ENCODE data around the gene RNU11. TPM values are rescaled to one million over a fixed set of nuclear protein-coding genes. Genes with fewer than 3 reads are reported as not detected.

RNU11 gene
- total and polyA plus RNA-seq, 2 experiments from 2014 or later = not detected

- in situ Hi-C loops (cut with MboI) = no loop called here
- Histone ChIP-seq H3F3A (ENCODE audit: insufficient read depth) (no peaks in the 10 kb centered on the region), H3K4me1 (ENCODE audit: insufficient read depth) (no peaks in the 10 kb centered on the region), H3K9ac (no peak overlapping the region), H3K36me3 (ENCODE audit: low read depth) (no peaks in the 10 kb centered on the region), H3K9me2 (ENCODE audit: insufficient read depth) (no peaks in the 10 kb centered on the region), H3K27ac (no peak overlapping the region), H3K4me3 (no peak overlapping the region), H2AFZ (no peak overlapping the region), H3K27me3 (replicated peaks; ENCODE audit: insufficient read depth) (no peaks in the 10 kb centered on the region), H3K9me3 (ENCODE audit: low read depth) (no peaks in the 10 kb centered on the region), H3K4me2 (ENCODE audit: unreplicated experiment) (no peak overlapping the region), H4K20me1 (ENCODE audit: insufficient read depth) (no peaks in the 10 kb centered on the region), H3K79me2 (ENCODE audit: insufficient read depth) (no peaks in the 10 kb centered on the region)
- no peak for TF ChIP-seq EZH2 (IDR thresholded peaks at IDR 0.05; ENCODE audit: insufficient read depth, poor library complexity, severe bottlenecking)
- TF ChIP-seq EZH2phosphoT487 (IDR thresholded peaks at IDR 0.05; ENCODE audit: insufficient read depth, low read depth) = no peak
- 83 to 86% methylated on average over 6 of the region's 6 CpGs for WGBS, 2 experiments (ENCODE audit: low coverage in 1 of 2, low lambda C conversion rate in 2 of 2, missing lambda C conversion rate in 2 of 2)
- no peak for DNase-seq
These were observed 7.9 kb downstream of the RNU11 start for GRCh38 chr1:28656335-28656734.

DNA sequence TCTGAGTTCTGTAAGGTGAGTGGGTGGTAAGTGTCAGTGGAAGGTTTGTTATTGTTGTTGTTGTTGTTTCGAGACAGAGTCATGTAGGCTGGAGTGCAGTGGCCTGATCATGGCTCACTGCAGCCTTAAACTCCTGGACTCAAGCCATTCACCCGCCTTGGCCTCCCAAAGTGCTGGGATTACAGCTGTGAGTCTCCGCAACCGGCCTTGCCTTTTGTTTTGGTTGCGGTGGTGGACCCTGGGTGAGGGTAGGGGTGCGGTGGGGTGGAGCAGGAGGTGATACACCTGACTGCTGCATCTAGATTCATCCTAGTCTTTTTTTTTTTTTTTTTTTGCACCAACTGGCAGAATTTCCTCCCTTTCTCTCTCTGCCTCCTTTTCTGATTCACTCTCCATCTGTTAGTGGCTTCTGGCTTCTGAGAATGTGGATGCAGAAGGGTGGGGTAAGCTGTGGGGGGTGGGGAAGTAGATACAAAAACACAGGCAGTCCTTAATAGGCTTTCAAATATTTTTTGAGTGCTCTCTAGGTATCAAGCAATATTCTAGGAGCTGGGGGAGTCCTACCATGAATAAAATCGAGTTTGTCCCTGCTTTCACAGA, 15.6 kb downstream of the RNU11 start:
- in situ Hi-C loops (cut with MboI) = no loop called here

GRCh38 chr1:28666806-28667205, 18.4 kb downstream of the RNU11 start:
- Histone ChIP-seq H3K4me1 (ENCODE audit: insufficient read depth) (peaks cover 7% of the 10 kb centered on the region), H3K27me3 (replicated peaks; ENCODE audit: insufficient read depth) (no peaks in the 10 kb centered on the region), H3K4me2 (ENCODE audit: unreplicated experiment) (no peak overlapping the region), H2AFZ (no peak overlapping the region), H4K20me1 (ENCODE audit: insufficient read depth) (no peaks in the 10 kb centered on the region), H3K4me3 (no peak overlapping the region), H3K79me2 (ENCODE audit: insufficient read depth) (peaks cover 32% of the 10 kb centered on the region), H3K27ac (no peak overlapping the region), H3K36me3 (ENCODE audit: low read depth) (no peaks in the 10 kb centered on the region), H3K9ac (no peak overlapping the region), H3K9me2 (ENCODE audit: insufficient read depth) (no peaks in the 10 kb centered on the region), H3K9me3 (ENCODE audit: low read depth) (no peaks in the 10 kb centered on the region), H3F3A (ENCODE audit: insufficient read depth) (no peaks in the 10 kb centered on the region; the same call in 1 of the 2 replicates)
- 94 to 99% methylated on average over 9 to 12 of the region's 12 CpGs for WGBS, 2 experiments (ENCODE audit: low coverage in 1 of 2, low lambda C conversion rate in 2 of 2, missing lambda C conversion rate in 2 of 2)
- TF ChIP-seq EZH2phosphoT487 (IDR thresholded peaks at IDR 0.05; ENCODE audit: insufficient read depth, low read depth) (no peak), EZH2 (IDR thresholded peaks at IDR 0.05; ENCODE audit: insufficient read depth, poor library complexity, severe bottlenecking) (no peak)
- in situ Hi-C loops (cut with MboI) = no loop called here
- DNase-seq = no peak

More for the DNA sequence above, 15.6 kb downstream of the RNU11 start:
- Histone ChIP-seq H3K9me2 (ENCODE audit: insufficient read depth) (no peaks in the 10 kb centered on the region), H3K27me3 (replicated peaks; ENCODE audit: insufficient read depth) (no peaks in the 10 kb centered on the region), H3K4me2 (ENCODE audit: unreplicated experiment) (no peak overlapping the region), H3K36me3 (ENCODE audit: low read depth) (no peaks in the 10 kb centered on the region), H3K4me3 (no peak overlapping the region), H3K9me3 (ENCODE audit: low read depth) (no peaks in the 10 kb centered on the region), H3F3A (ENCODE audit: insufficient read depth) (no peaks in the 10 kb centered on the region), H3K79me2 (ENCODE audit: insufficient read depth) (peaks cover 5% of the 10 kb centered on the region; the same call in 1 of the 2 replicates), H3K27ac (no peak overlapping the region), H3K4me1 (ENCODE audit: insufficient read depth) (peaks cover 7% of the 10 kb centered on the region), H4K20me1 (ENCODE audit: insufficient read depth) (no peaks in the 10 kb centered on the region), H2AFZ (no peak overlapping the region), H3K9ac (no peak overlapping the region)
- DNase-seq = no peak
- TF ChIP-seq EZH2phosphoT487 (IDR thresholded peaks at IDR 0.05; ENCODE audit: insufficient read depth, low read depth) (no peak), EZH2 (IDR thresholded peaks at IDR 0.05; ENCODE audit: insufficient read depth, poor library complexity, severe bottlenecking) (no peak)
- WGBS, 2 experiments (ENCODE audit: low coverage in 1 of 2, low lambda C conversion rate in 2 of 2, missing lambda C conversion rate in 2 of 2) = 69 to 70% methylated on average over 7 of the region's 7 CpGs

GRCh38 chr1:28668191-28668955, 20.0 kb downstream of the RNU11 start, which contains the start of gene GMEB1:
GMEB1 (plus strand) TSS chr1:28668784; CDS start chr1:28683613, 14,829 bp downstream.
- Histone ChIP-seq H3K9me3 (ENCODE audit: low read depth) (no peaks in the 10 kb centered on the region), H4K20me1 (ENCODE audit: insufficient read depth) (no peaks in the 10 kb centered on the region), H3K4me2 (ENCODE audit: unreplicated experiment) (peak within 1 kb of the TSS; percentile 90), H3K79me2 (ENCODE audit: insufficient read depth) (peaks cover 47% of the 10 kb centered on the region), H3K4me1 (ENCODE audit: insufficient read depth) (peaks cover 7% of the 10 kb centered on the region), H3K27me3 (replicated peaks; ENCODE audit: insufficient read depth) (no peaks in the 10 kb centered on the region), H3K36me3 (ENCODE audit: low read depth) (no peaks in the 10 kb centered on the region), H3K9me2 (ENCODE audit: insufficient read depth) (no peaks in the 10 kb centered on the region), H3F3A (ENCODE audit: insufficient read depth) (no peaks in the 10 kb centered on the region; the same call in 1 of the 2 replicates), H3K4me3 (peak within 1 kb of the TSS; percentile 99), H3K27ac (peak within 1 kb of the TSS; percentile 95), H2AFZ (peak within 1 kb of the TSS; percentile 96), H3K9ac (peak within 1 kb of the TSS; percentile 98)
- in situ Hi-C loops (cut with MboI) = no loop called here
- WGBS, 2 experiments (ENCODE audit: low coverage in 1 of 2, low lambda C conversion rate in 2 of 2, missing lambda C conversion rate in 2 of 2) = 1 to 2% methylated on average over 31 to 50 of the region's 57 CpGs
- DNase-seq = peak; percentile 96
- TF ChIP-seq EZH2 (IDR thresholded peaks at IDR 0.05; ENCODE audit: insufficient read depth, poor library complexity, severe bottlenecking) = no peak
- no peak for TF ChIP-seq EZH2phosphoT487 (IDR thresholded peaks at IDR 0.05; ENCODE audit: insufficient read depth, low read depth)

Data from GM23248 (cell line).